HepG2 (cell line): Measurements from ENCODE around the gene ABHD15. TPM values are rescaled to one million over a fixed set of nuclear protein-coding genes. Genes with fewer than 3 reads are reported as not detected.

ENCODE experiments used
- ARNT2 ChIP-seq: sonication (generic); formaldehyde crosslinking; IDR thresholded peaks from 2 replicates; pipeline ENCODE4 v1.8.0; 2022; ENCODE audit warnings: mild to moderate bottlenecking, low read depth, missing genetic modification reagents, moderate library complexity
- CEBPG ChIP-seq: IDR thresholded peaks from 2 replicates; pipeline ENCODE4 v1.6.1; 2016
- FOXJ3 ChIP-seq: sonication (generic); formaldehyde crosslinking; IDR thresholded peaks from 2 replicates; pipeline ENCODE4 v1.4.0; 2020; ENCODE audit warnings: missing genetic modification reagents, mild to moderate bottlenecking, borderline replicate concordance
- GABPA ChIP-seq, 2 experiments: IDR thresholded peaks; 2 replicates each; pipeline ENCODE4 v1.6.1; 2011 to 2016; ENCODE audit warnings: low read depth in 2 of 2, low read length in 1 of 2, missing biosample characterization in 1 of 2, missing genetic modification characterization in 1 of 2
- GFI1 ChIP-seq: sonication (generic); formaldehyde crosslinking; IDR thresholded peaks from 2 replicates; pipeline ENCODE4 v1.5.0; 2020; ENCODE audit warnings: missing genetic modification reagents, mild to moderate bottlenecking, borderline replicate concordance
- HHEX ChIP-seq: IDR thresholded peaks from 2 replicates; pipeline ENCODE4 v1.6.1; 2016; ENCODE audit warnings: control low read depth
- MAFF ChIP-seq: IDR thresholded peaks from 2 replicates; pipeline ENCODE4 v1.6.1; 2011; ENCODE audit warnings: low read depth, low read length, improper control_type of control experiment
- PCBP1 ChIP-seq: fragments of 200-400 bp; formaldehyde crosslinking; IDR thresholded peaks from 2 replicates; pipeline ENCODE4 v1.6.1; 2017; ENCODE audit warnings: mild to moderate bottlenecking, low read depth, low read length, borderline replicate concordance
- POGZ ChIP-seq: sonication (generic); formaldehyde crosslinking; IDR thresholded peaks from 2 replicates; pipeline ENCODE4 v1.4.0; 2020; ENCODE audit warnings: mild to moderate bottlenecking, missing genetic modification reagents
- RXRA ChIP-seq: sonication (generic); formaldehyde crosslinking; IDR thresholded peaks from 2 replicates; pipeline ENCODE4 v1.5.1; 2020; ENCODE audit warnings: missing genetic modification reagents
- ZFX ChIP-seq: sonication (generic); formaldehyde crosslinking; IDR thresholded peaks from 2 replicates; pipeline ENCODE4 v1.4.0; 2020; ENCODE audit warnings: mild to moderate bottlenecking, low read depth, missing genetic modification reagents, moderate library complexity
- ZFY ChIP-seq: sonication (generic); formaldehyde crosslinking; IDR thresholded peaks from 2 replicates; pipeline ENCODE4 v1.4.0; 2020; ENCODE audit warnings: missing genetic modification reagents
- ZNF543 ChIP-seq: sonication (generic); formaldehyde crosslinking; IDR thresholded peaks from 2 replicates; pipeline ENCODE4 v1.4.0; 2020; ENCODE audit warnings: mild to moderate bottlenecking, missing genetic modification reagents
- ZNF567 ChIP-seq: sonication (generic); formaldehyde crosslinking; IDR thresholded peaks from 2 replicates; pipeline ENCODE4 v1.8.1; 2023; ENCODE audit warnings: mild to moderate bottlenecking, missing genetic modification reagents, borderline replicate concordance
- ZNF615 ChIP-seq: sonication (generic); formaldehyde crosslinking; IDR thresholded peaks from 2 replicates; pipeline ENCODE4 v1.5.0; 2020; ENCODE audit warnings: mild to moderate bottlenecking, missing genetic modification reagents, borderline replicate concordance
- ZNF660 ChIP-seq: sonication (generic); formaldehyde crosslinking; IDR thresholded peaks from 2 replicates; pipeline ENCODE4 v1.5.1; 2020; ENCODE audit warnings: mild to moderate bottlenecking, low read depth, missing genetic modification reagents, borderline replicate concordance
- ZNF672 ChIP-seq: sonication (generic); formaldehyde crosslinking; IDR thresholded peaks from 2 replicates; pipeline ENCODE4 v1.8.1; 2022; ENCODE audit warnings: missing genetic modification reagents
- ZNF792 ChIP-seq: IDR thresholded peaks from 2 replicates; pipeline ENCODE4 v1.6.1; 2016
- polyA plus RNA-seq, 8 experiments: library from polyadenylated mRNA; depleted of rRNA in 3 of 8; stranded (reverse) in 7 of 8; unstranded in 1 of 8; fragments of >200 nt; fragmentation: Illumina TruSeq in 4 of 8; extraction: Trizol in 4 of 8; gene quantifications; 2 replicates each; pipeline versions ENCODE4 v1.2.1 to v1.2.3, GENCODE V29; 2011 to 2016; ENCODE audit warnings: low read depth in 4 of 8, missing spikeins in 1 of 8, mixed read lengths in 1 of 8; ENCODE audit not compliant: insufficient read depth in 1 of 8
- total RNA-seq, 5 experiments: library from RNA; depleted of rRNA; stranded (reverse); fragments of >200 nt; fragmentation: Illumina TruSeq; extraction: Trizol; gene quantifications; 2 replicates each; pipeline ENCODE4 v1.2.3, GENCODE V29; 2016; ENCODE audit warnings: low read depth in 1 of 5
- TF ChIP-seq, protein P1 (sequence below): sonication (generic); formaldehyde crosslinking; IDR thresholded peaks from 2 replicates; pipeline ENCODE4 v1.4.0; 2020; ENCODE audit warnings: missing genetic modification reagents
- TF ChIP-seq, protein P2 (sequence below): sonication (generic); formaldehyde crosslinking; IDR thresholded peaks from 2 replicates; pipeline ENCODE4 v1.4.0; 2020; ENCODE audit warnings: low read depth, mild to moderate bottlenecking, missing genetic modification reagents
- TF ChIP-seq, protein P3 (sequence below): sonication (generic); formaldehyde crosslinking; IDR thresholded peaks from 2 replicates; pipeline ENCODE4 v1.4.0; 2020; ENCODE audit warnings: missing genetic modification reagents, borderline replicate concordance
- TF ChIP-seq, protein P4 (sequence below): sonication (generic); formaldehyde crosslinking; IDR thresholded peaks from 2 replicates; pipeline ENCODE4 v1.4.0; 2020; ENCODE audit warnings: mild to moderate bottlenecking, missing genetic modification reagents
- TF ChIP-seq, protein P5 (sequence below): sonication (generic); formaldehyde crosslinking; IDR thresholded peaks from 2 replicates; pipeline ENCODE4 v1.9.0; 2021; ENCODE audit warnings: missing genetic modification reagents, borderline replicate concordance

Gene ABHD15
- total and polyA plus RNA-seq, 2 of the 13 experiments (the other 11 are each of a cell fraction or from before 2014, with no cell fraction given) = 2.4 to 7.7 TPM

DNA sequence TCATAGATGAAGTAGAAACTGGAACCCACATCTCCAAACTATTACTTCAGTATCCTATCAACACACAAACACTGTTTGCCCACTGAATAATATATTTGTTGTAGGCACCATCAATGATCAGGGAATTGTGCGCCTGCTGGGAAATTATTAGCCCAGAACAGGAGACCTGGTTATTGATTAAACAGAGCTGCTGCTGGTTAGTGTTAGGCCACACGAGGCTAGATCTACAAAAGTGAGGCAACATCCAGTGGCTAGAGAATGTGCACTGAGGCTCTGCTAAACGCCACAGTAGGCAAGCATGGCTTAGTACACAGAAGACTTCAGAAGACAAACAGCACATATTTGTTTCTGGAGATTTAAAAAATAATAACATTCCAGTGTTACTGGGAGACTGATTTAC, 11.0 kb downstream of the ABHD15 start (continued):
- TF ChIP-seq, protein P1, sequence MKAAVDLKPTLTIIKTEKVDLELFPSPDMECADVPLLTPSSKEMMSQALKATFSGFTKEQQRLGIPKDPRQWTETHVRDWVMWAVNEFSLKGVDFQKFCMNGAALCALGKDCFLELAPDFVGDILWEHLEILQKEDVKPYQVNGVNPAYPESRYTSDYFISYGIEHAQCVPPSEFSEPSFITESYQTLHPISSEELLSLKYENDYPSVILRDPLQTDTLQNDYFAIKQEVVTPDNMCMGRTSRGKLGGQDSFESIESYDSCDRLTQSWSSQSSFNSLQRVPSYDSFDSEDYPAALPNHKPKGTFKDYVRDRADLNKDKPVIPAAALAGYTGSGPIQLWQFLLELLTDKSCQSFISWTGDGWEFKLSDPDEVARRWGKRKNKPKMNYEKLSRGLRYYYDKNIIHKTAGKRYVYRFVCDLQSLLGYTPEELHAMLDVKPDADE (CRISPR knock-in tag) = no peak
- TF ChIP-seq ZNF543 (CRISPR knock-in tag) (no peak), FOXJ3 (CRISPR knock-in tag) (peak; percentile 20; the same call in 1 of the 2 replicates), ZNF615 (CRISPR knock-in tag) (no peak), RXRA (CRISPR knock-in tag) (peak; percentile 20; the same call in 1 of the 2 replicates), CEBPG (CRISPR knock-in tag) (peak; percentile 94), ARNT2 (CRISPR knock-in tag) (no peak), GFI1 (CRISPR knock-in tag) (peak; percentile 32; the same call in 1 of the 2 replicates), PCBP1 (no peak), ZNF672 (CRISPR knock-in tag) (no peak), GABPA (IDR thresholded peaks at IDR 0.05; ENCODE audit: low read depth, low read length) (no peak), GABPA (CRISPR knock-in tag; IDR thresholded peaks at IDR 0.05; ENCODE audit: low read depth) (no peak), ZNF660 (no peak), ZNF792 (CRISPR knock-in tag) (peak; percentile 62; the same call in 1 of the 2 replicates), HHEX (CRISPR knock-in tag) (peak; percentile 93), ZFX (CRISPR knock-in tag) (peak; percentile 46; the same call in 1 of the 2 replicates), ZNF567 (CRISPR knock-in tag) (no peak), MAFF (no peak), POGZ (CRISPR knock-in tag) (0 out of 2 replicates have a peak, but pooled peaks have one; percentile 30), ZFY (0 out of 2 replicates have a peak, but pooled peaks have one; percentile 22)
- TF ChIP-seq, protein P2, sequence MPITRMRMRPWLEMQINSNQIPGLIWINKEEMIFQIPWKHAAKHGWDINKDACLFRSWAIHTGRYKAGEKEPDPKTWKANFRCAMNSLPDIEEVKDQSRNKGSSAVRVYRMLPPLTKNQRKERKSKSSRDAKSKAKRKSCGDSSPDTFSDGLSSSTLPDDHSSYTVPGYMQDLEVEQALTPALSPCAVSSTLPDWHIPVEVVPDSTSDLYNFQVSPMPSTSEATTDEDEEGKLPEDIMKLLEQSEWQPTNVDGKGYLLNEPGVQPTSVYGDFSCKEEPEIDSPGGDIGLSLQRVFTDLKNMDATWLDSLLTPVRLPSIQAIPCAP (CRISPR knock-in tag) = no peak
- TF ChIP-seq, protein P3, sequence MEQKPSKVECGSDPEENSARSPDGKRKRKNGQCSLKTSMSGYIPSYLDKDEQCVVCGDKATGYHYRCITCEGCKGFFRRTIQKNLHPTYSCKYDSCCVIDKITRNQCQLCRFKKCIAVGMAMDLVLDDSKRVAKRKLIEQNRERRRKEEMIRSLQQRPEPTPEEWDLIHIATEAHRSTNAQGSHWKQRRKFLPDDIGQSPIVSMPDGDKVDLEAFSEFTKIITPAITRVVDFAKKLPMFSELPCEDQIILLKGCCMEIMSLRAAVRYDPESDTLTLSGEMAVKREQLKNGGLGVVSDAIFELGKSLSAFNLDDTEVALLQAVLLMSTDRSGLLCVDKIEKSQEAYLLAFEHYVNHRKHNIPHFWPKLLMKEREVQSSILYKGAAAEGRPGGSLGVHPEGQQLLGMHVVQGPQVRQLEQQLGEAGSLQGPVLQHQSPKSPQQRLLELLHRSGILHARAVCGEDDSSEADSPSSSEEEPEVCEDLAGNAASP = peak; percentile 82; the same call in 1 of the 2 replicates
- TF ChIP-seq, protein P4, sequence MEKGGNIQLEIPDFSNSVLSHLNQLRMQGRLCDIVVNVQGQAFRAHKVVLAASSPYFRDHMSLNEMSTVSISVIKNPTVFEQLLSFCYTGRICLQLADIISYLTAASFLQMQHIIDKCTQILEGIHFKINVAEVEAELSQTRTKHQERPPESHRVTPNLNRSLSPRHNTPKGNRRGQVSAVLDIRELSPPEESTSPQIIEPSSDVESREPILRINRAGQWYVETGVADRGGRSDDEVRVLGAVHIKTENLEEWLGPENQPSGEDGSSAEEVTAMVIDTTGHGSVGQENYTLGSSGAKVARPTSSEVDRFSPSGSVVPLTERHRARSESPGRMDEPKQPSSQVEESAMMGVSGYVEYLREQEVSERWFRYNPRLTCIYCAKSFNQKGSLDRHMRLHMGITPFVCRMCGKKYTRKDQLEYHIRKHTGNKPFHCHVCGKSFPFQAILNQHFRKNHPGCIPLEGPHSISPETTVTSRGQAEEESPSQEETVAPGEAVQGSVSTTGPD (CRISPR knock-in tag) = peak; percentile 94; the same call in 1 of the 2 replicates
- TF ChIP-seq, protein P5, sequence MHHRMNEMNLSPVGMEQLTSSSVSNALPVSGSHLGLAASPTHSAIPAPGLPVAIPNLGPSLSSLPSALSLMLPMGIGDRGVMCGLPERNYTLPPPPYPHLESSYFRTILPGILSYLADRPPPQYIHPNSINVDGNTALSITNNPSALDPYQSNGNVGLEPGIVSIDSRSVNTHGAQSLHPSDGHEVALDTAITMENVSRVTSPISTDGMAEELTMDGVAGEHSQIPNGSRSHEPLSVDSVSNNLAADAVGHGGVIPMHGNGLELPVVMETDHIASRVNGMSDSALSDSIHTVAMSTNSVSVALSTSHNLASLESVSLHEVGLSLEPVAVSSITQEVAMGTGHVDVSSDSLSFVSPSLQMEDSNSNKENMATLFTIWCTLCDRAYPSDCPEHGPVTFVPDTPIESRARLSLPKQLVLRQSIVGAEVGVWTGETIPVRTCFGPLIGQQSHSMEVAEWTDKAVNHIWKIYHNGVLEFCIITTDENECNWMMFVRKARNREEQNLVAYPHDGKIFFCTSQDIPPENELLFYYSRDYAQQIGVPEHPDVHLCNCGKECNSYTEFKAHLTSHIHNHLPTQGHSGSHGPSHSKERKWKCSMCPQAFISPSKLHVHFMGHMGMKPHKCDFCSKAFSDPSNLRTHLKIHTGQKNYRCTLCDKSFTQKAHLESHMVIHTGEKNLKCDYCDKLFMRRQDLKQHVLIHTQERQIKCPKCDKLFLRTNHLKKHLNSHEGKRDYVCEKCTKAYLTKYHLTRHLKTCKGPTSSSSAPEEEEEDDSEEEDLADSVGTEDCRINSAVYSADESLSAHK (CRISPR knock-in tag) = no peak
